SH-SY5Y (cell line): ENCODE measurements around the gene MC3R.

Source experiments
- GATA2 ChIP-seq: IDR thresholded peaks from 2 replicates; pipeline ENCODE4 v1.6.1; 2011; ENCODE audit warnings: mild to moderate bottlenecking, low read depth, low read length
- GATA3 ChIP-seq: IDR thresholded peaks from 2 replicates; pipeline ENCODE4 v1.6.1; 2011; ENCODE audit warnings: low read depth, mild to moderate bottlenecking, low read length, moderate library complexity

DNA sequence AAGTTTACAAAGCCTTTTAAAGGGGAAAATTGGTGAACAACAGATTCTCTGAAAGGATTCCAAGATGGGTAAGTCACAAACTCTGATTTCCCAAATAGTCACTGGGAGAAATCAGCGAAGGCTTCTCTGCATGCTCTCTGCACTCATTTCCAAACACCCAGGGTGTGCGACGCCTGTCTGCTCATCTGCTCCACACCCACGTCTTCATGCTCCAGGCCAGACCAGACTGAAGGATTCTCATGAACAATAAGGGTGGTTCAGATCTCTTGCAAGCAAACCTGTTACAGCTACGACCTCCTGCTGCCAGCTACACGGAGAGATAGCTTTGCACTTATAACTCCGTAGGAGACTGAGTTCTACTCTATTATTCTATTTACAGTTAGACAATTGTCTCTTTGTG lies 1.4 kb downstream of the MC3R start:
- no peak for TF ChIP-seq GATA3
- TF ChIP-seq GATA2 = no peak
